Measurements from ENCODE around the gene LRCH2.

Gene LRCH2

GRCh38 chrX:115147220-115147619 lies 86.7 kb downstream of the LRCH2 start:
- H3K18ac ChIP-seq (ENCODE audit: low read depth in 1 of 2, low read length in 2 of 2) = no peak overlapping the region
- peak; percentile 24 for DNase-seq
- no peak overlapping the region for H3K14ac ChIP-seq (ENCODE audit: low read length in 2 of 2)
- H3K79me1 ChIP-seq (replicated peaks; ENCODE audit: low read length, poor library complexity, severe bottlenecking) = no peaks in the 10 kb centered on the region
- no peak overlapping the region for H3K4me3 ChIP-seq (ENCODE audit: insufficient read depth in 1 of 2, low read depth in 1 of 2, low read length in 2 of 2)
- H3K36me3 ChIP-seq (ENCODE audit: control insufficient read depth in 1 of 2, insufficient read depth in 2 of 2, low read depth in 1 of 2, low read length in 2 of 2) = no peaks in the 10 kb centered on the region
- no peak overlapping the region for H4K91ac ChIP-seq (ENCODE audit: low read length)
- H3K9me3 ChIP-seq (ENCODE audit: control insufficient read depth, low read length) = peaks cover 3% of the 10 kb centered on the region
- no peak overlapping the region for H2AK5ac ChIP-seq (ENCODE audit: low read length, severe bottlenecking)
- no peak overlapping the region for H2BK5ac ChIP-seq (ENCODE audit: low read depth, low read length, poor library complexity, severe bottlenecking)
- no peak overlapping the region for H2BK15ac ChIP-seq (ENCODE audit: low read depth, poor library complexity, severe bottlenecking)
- no CpG with 5 or more reads among the region's 1 CpG for WGBS
- H4K8ac ChIP-seq (ENCODE audit: low read length) = no peak overlapping the region
- no peak overlapping the region for H3K23ac ChIP-seq (ENCODE audit: low read length in 2 of 2)
- no peak overlapping the region for H2BK120ac ChIP-seq (ENCODE audit: low read depth, low read length)
- no peaks in the 10 kb centered on the region for H3K4me1 ChIP-seq (ENCODE audit: control insufficient read depth, insufficient read depth, low read depth, low read length)
- H2AFZ ChIP-seq (ENCODE audit: low read depth, low read length) = no peak overlapping the region
- no peak overlapping the region for H3K4ac ChIP-seq (ENCODE audit: low read depth in 1 of 2, low read length in 2 of 2)
- no peak overlapping the region for H3K27ac ChIP-seq (ENCODE audit: low read length, poor library complexity, severe bottlenecking)
- H3K4me2 ChIP-seq (ENCODE audit: low read length, poor library complexity, severe bottlenecking) = no peak overlapping the region
- peaks cover 0 to 11% of the 10 kb centered on the region in 2 experiments for H3K27me3 ChIP-seq (ENCODE audit: control insufficient read depth in 1 of 2, insufficient read depth in 1 of 2, low read length in 2 of 2)
- H3K9ac ChIP-seq (ENCODE audit: low read length) = peak overlapping the region; percentile 52
- no peak overlapping the region for H2BK12ac ChIP-seq (ENCODE audit: low read length in 2 of 2)

GRCh38 chrX:115142057-115142456 lies 91.8 kb downstream of the LRCH2 start:
- Histone ChIP-seq H3K23ac (ENCODE audit: low read length in 2 of 2) (no peak overlapping the region), H3K79me1 (replicated peaks; ENCODE audit: low read length, poor library complexity, severe bottlenecking) (no peaks in the 10 kb centered on the region), H4K8ac (ENCODE audit: low read length) (no peak overlapping the region), H3K4ac (ENCODE audit: low read depth in 1 of 2, low read length in 2 of 2) (no peak overlapping the region), H3K27ac (ENCODE audit: low read length, poor library complexity, severe bottlenecking) (no peak overlapping the region), H3K9ac (ENCODE audit: low read length) (no peak overlapping the region), H2AK5ac (ENCODE audit: low read length, severe bottlenecking) (no peak overlapping the region), H2AFZ (ENCODE audit: low read depth, low read length) (no peak overlapping the region), H3K18ac (ENCODE audit: low read depth in 1 of 2, low read length in 2 of 2) (no peak overlapping the region), H4K91ac (ENCODE audit: low read length) (no peak overlapping the region), H2BK5ac (ENCODE audit: low read depth, low read length, poor library complexity, severe bottlenecking) (no peak overlapping the region), H2BK15ac (ENCODE audit: low read depth, poor library complexity, severe bottlenecking) (no peak overlapping the region), H3K4me1 (ENCODE audit: control insufficient read depth, insufficient read depth, low read depth, low read length) (no peaks in the 10 kb centered on the region), H3K27me3 (ENCODE audit: control insufficient read depth in 1 of 2, insufficient read depth in 1 of 2, low read length in 2 of 2) (peaks cover 0 to 4% of the 10 kb centered on the region in 2 experiments), H3K4me3 (ENCODE audit: insufficient read depth in 1 of 2, low read depth in 1 of 2, low read length in 2 of 2) (no peak overlapping the region), H3K9me3 (ENCODE audit: control insufficient read depth, low read length) (peaks cover 20% of the 10 kb centered on the region), H3K36me3 (ENCODE audit: control insufficient read depth in 1 of 2, insufficient read depth in 2 of 2, low read depth in 1 of 2, low read length in 2 of 2) (peaks cover 5 to 13% of the 10 kb centered on the region in 2 experiments), H3K4me2 (ENCODE audit: low read length, poor library complexity, severe bottlenecking) (no peak overlapping the region), H2BK12ac (ENCODE audit: low read length in 2 of 2) (no peak overlapping the region), H3K14ac (ENCODE audit: low read length in 2 of 2) (no peak overlapping the region), H2BK120ac (ENCODE audit: low read depth, low read length) (no peak overlapping the region)
- no peak for DNase-seq

- Histone ChIP-seq H3K4ac (ENCODE audit: low read depth in 1 of 2, low read length in 2 of 2) (no peak overlapping the region), H3K27me3 (ENCODE audit: control insufficient read depth in 1 of 2, insufficient read depth in 1 of 2, low read length in 2 of 2) (peaks cover 0 to 3% of the 10 kb centered on the region in 2 experiments), H3K18ac (ENCODE audit: low read depth in 1 of 2, low read length in 2 of 2) (no peak overlapping the region), H4K8ac (ENCODE audit: low read length) (no peak overlapping the region), H2BK15ac (ENCODE audit: low read depth, poor library complexity, severe bottlenecking) (no peak overlapping the region), H3K4me1 (ENCODE audit: control insufficient read depth, insufficient read depth, low read depth, low read length) (no peaks in the 10 kb centered on the region), H4K91ac (ENCODE audit: low read length) (no peak overlapping the region), H3K14ac (ENCODE audit: low read length in 2 of 2) (no peak overlapping the region), H3K4me2 (ENCODE audit: low read length, poor library complexity, severe bottlenecking) (no peak overlapping the region), H2BK120ac (ENCODE audit: low read depth, low read length) (no peak overlapping the region), H2BK5ac (ENCODE audit: low read depth, low read length, poor library complexity, severe bottlenecking) (no peak overlapping the region), H3K23ac (ENCODE audit: low read length in 2 of 2) (no peak overlapping the region), H3K9ac (ENCODE audit: low read length) (no peak overlapping the region), H3K4me3 (ENCODE audit: insufficient read depth in 1 of 2, low read depth in 1 of 2, low read length in 2 of 2) (no peak overlapping the region), H3K9me3 (ENCODE audit: control insufficient read depth, low read length) (peaks cover 16% of the 10 kb centered on the region), H2AFZ (ENCODE audit: low read depth, low read length) (no peak overlapping the region), H2AK5ac (ENCODE audit: low read length, severe bottlenecking) (no peak overlapping the region), H3K79me1 (replicated peaks; ENCODE audit: low read length, poor library complexity, severe bottlenecking) (no peaks in the 10 kb centered on the region), H2BK12ac (ENCODE audit: low read length in 2 of 2) (no peak overlapping the region), H3K27ac (ENCODE audit: low read length, poor library complexity, severe bottlenecking) (no peak overlapping the region), H3K36me3 (ENCODE audit: control insufficient read depth in 1 of 2, insufficient read depth in 2 of 2, low read depth in 1 of 2, low read length in 2 of 2) (peaks cover 5 to 13% of the 10 kb centered on the region in 2 experiments)
- 87% methylated on average over 3 of the region's 5 CpGs for WGBS
- no peak for DNase-seq
These were observed 95.9 kb downstream of the LRCH2 start for GRCh38 chrX:115138040-115138439.

GRCh38 chrX:115134382-115134781 lies 99.5 kb downstream of the LRCH2 start:
- no peak overlapping the region for H3K27ac ChIP-seq (ENCODE audit: low read length, poor library complexity, severe bottlenecking)

More at GRCh38 chrX:115134382-115134781, 99.5 kb downstream of the LRCH2 start:
- Histone ChIP-seq H2BK5ac (ENCODE audit: low read depth, low read length, poor library complexity, severe bottlenecking) (no peak overlapping the region), H2BK15ac (ENCODE audit: low read depth, poor library complexity, severe bottlenecking) (no peak overlapping the region), H3K36me3 (ENCODE audit: control insufficient read depth in 1 of 2, insufficient read depth in 2 of 2, low read depth in 1 of 2, low read length in 2 of 2) (no peaks in the 10 kb centered on the region), H3K9ac (ENCODE audit: low read length) (no peak overlapping the region), H4K8ac (ENCODE audit: low read length) (no peak overlapping the region), H2AFZ (ENCODE audit: low read depth, low read length) (no peak overlapping the region), H3K79me1 (replicated peaks; ENCODE audit: low read length, poor library complexity, severe bottlenecking) (no peaks in the 10 kb centered on the region), H3K14ac (ENCODE audit: low read length in 2 of 2) (no peak overlapping the region), H4K91ac (ENCODE audit: low read length) (no peak overlapping the region), H2BK12ac (ENCODE audit: low read length in 2 of 2) (no peak overlapping the region), H2AK5ac (ENCODE audit: low read length, severe bottlenecking) (no peak overlapping the region), H3K27me3 (ENCODE audit: control insufficient read depth in 1 of 2, insufficient read depth in 1 of 2, low read length in 2 of 2) (peaks cover 0 to 6% of the 10 kb centered on the region in 2 experiments), H3K23ac (ENCODE audit: low read length in 2 of 2) (no peak overlapping the region), H3K4me3 (ENCODE audit: insufficient read depth in 1 of 2, low read depth in 1 of 2, low read length in 2 of 2) (no peak overlapping the region), H3K4me2 (ENCODE audit: low read length, poor library complexity, severe bottlenecking) (no peak overlapping the region), H2BK120ac (ENCODE audit: low read depth, low read length) (no peak overlapping the region), H3K4me1 (ENCODE audit: control insufficient read depth, insufficient read depth, low read depth, low read length) (no peaks in the 10 kb centered on the region), H3K18ac (ENCODE audit: low read depth in 1 of 2, low read length in 2 of 2) (no peak overlapping the region), H3K4ac (ENCODE audit: low read depth in 1 of 2, low read length in 2 of 2) (no peak overlapping the region), H3K9me3 (ENCODE audit: control insufficient read depth, low read length) (no peaks in the 10 kb centered on the region)
- no peak for DNase-seq
- 82% methylated on average over 2 of the region's 3 CpGs for WGBS
